SK-N-SH (cell line): ENCODE measurements around the gene CDX1.

Source experiments
- EP300 ChIP-seq, 2 experiments: IDR thresholded peaks; 2 replicates each; pipeline versions ENCODE4 v1.4.0 to v1.6.1; 2012; ENCODE audit warnings: borderline replicate concordance in 1 of 2, low read depth in 1 of 2, low read length in 1 of 2
- GATA2 ChIP-seq: sonication (generic); formaldehyde crosslinking; IDR thresholded peaks from 2 replicates; pipeline ENCODE4 v1.5.0; 2020; ENCODE audit warnings: mild to moderate bottlenecking, missing genetic modification reagents
- JUND ChIP-seq: IDR thresholded peaks from 2 replicates; pipeline ENCODE4 v1.4.0; 2012
- NFIC ChIP-seq: IDR thresholded peaks from 2 replicates; pipeline ENCODE4 v1.4.0; 2012; ENCODE audit warnings: borderline replicate concordance
- NRF1 ChIP-seq: IDR thresholded peaks from 2 replicates; pipeline ENCODE4 v1.6.1; 2012; ENCODE audit warnings: low read depth, mild to moderate bottlenecking, low read length
- RFX5 ChIP-seq: IDR thresholded peaks from 2 replicates; pipeline ENCODE4 v1.6.1; 2012; ENCODE audit warnings: mild to moderate bottlenecking, improper control_type of control experiment, low read length
- TF ChIP-seq, protein P1 (sequence below): IDR thresholded peaks from 2 replicates; pipeline ENCODE4 v1.6.1; 2012; ENCODE audit warnings: mild to moderate bottlenecking, low read depth, low read length, moderate library complexity
- TF ChIP-seq, protein P2 (sequence below): fragments of 200-600 bp; sonication (generic); IDR thresholded peaks from 2 replicates; pipeline ENCODE4 v1.6.1; 2017; ENCODE audit warnings: antibody characterized with exemption, mild to moderate bottlenecking, moderate library complexity
- TF ChIP-seq, protein P3 (sequence below): IDR thresholded peaks from 2 replicates; pipeline ENCODE4 v1.4.0; 2012; ENCODE audit warnings: low read depth, borderline replicate concordance

DNA sequence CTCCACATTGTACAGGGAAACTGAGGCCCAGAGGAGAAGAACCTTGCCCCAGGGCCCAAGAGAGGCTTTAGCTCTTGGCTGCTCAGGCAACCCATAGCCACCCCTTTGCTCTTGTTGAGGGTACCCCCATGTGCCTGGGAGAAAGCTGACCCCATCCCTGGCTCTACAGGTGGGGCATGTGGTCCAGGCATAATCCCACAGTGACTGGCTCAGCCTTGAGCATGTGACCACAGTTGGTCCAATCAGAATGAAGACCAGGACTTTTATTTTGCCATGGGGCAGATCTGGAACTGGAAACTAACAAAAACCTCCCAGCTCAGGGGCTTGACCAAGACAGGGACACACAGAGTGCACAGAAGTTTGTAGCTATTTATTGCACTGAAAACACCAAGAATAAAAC, 52.6 kb downstream of the CDX1 start:
- TF ChIP-seq, protein P1, sequence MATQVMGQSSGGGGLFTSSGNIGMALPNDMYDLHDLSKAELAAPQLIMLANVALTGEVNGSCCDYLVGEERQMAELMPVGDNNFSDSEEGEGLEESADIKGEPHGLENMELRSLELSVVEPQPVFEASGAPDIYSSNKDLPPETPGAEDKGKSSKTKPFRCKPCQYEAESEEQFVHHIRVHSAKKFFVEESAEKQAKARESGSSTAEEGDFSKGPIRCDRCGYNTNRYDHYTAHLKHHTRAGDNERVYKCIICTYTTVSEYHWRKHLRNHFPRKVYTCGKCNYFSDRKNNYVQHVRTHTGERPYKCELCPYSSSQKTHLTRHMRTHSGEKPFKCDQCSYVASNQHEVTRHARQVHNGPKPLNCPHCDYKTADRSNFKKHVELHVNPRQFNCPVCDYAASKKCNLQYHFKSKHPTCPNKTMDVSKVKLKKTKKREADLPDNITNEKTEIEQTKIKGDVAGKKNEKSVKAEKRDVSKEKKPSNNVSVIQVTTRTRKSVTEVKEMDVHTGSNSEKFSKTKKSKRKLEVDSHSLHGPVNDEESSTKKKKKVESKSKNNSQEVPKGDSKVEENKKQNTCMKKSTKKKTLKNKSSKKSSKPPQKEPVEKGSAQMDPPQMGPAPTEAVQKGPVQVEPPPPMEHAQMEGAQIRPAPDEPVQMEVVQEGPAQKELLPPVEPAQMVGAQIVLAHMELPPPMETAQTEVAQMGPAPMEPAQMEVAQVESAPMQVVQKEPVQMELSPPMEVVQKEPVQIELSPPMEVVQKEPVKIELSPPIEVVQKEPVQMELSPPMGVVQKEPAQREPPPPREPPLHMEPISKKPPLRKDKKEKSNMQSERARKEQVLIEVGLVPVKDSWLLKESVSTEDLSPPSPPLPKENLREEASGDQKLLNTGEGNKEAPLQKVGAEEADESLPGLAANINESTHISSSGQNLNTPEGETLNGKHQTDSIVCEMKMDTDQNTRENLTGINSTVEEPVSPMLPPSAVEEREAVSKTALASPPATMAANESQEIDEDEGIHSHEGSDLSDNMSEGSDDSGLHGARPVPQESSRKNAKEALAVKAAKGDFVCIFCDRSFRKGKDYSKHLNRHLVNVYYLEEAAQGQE = no peak
- TF ChIP-seq, protein P2, sequence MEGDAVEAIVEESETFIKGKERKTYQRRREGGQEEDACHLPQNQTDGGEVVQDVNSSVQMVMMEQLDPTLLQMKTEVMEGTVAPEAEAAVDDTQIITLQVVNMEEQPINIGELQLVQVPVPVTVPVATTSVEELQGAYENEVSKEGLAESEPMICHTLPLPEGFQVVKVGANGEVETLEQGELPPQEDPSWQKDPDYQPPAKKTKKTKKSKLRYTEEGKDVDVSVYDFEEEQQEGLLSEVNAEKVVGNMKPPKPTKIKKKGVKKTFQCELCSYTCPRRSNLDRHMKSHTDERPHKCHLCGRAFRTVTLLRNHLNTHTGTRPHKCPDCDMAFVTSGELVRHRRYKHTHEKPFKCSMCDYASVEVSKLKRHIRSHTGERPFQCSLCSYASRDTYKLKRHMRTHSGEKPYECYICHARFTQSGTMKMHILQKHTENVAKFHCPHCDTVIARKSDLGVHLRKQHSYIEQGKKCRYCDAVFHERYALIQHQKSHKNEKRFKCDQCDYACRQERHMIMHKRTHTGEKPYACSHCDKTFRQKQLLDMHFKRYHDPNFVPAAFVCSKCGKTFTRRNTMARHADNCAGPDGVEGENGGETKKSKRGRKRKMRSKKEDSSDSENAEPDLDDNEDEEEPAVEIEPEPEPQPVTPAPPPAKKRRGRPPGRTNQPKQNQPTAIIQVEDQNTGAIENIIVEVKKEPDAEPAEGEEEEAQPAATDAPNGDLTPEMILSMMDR = no peak
- TF ChIP-seq EP300 (IDR thresholded peaks at IDR 0.05; ENCODE audit: borderline replicate concordance in 1 of 2, low read depth in 1 of 2, low read length in 1 of 2) (no peak), GATA2 (CRISPR knock-in tag) (no peak), NFIC (no peak), NRF1 (no peak), JUND (no peak), RFX5 (no peak)
- TF ChIP-seq, protein P3, sequence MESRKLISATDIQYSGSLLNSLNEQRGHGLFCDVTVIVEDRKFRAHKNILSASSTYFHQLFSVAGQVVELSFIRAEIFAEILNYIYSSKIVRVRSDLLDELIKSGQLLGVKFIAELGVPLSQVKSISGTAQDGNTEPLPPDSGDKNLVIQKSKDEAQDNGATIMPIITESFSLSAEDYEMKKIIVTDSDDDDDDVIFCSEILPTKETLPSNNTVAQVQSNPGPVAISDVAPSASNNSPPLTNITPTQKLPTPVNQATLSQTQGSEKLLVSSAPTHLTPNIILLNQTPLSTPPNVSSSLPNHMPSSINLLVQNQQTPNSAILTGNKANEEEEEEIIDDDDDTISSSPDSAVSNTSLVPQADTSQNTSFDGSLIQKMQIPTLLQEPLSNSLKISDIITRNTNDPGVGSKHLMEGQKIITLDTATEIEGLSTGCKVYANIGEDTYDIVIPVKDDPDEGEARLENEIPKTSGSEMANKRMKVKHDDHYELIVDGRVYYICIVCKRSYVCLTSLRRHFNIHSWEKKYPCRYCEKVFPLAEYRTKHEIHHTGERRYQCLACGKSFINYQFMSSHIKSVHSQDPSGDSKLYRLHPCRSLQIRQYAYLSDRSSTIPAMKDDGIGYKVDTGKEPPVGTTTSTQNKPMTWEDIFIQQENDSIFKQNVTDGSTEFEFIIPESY = no peak
